Peyer's patch (tissue), 4 donors: Measurements from ENCODE around the gene NFATC3.

Source experiments
- POLR2A ChIP-seq, 2 donors: fragments of 450-650 bp; IDR thresholded peaks; one replicate each; pipeline ENCODE4 v1.5.1; 2017; ENCODE audit warnings: antibody characterized with exemption in 2 of 2, mild to moderate bottlenecking in 2 of 2, moderate library complexity in 2 of 2
- TF ChIP-seq, protein P1 (sequence below), 6 experiments: fragments of 450-650 bp in 4 of 6; fragments of 200-600 bp in 2 of 6; sonication (generic) in 1 of 6; IDR thresholded peaks; one replicate each; pipeline ENCODE4 v1.5.1; 2017 to 2019; ENCODE audit warnings: antibody characterized with exemption in 6 of 6, mild to moderate bottlenecking in 3 of 6, moderate library complexity in 1 of 6

DNA sequence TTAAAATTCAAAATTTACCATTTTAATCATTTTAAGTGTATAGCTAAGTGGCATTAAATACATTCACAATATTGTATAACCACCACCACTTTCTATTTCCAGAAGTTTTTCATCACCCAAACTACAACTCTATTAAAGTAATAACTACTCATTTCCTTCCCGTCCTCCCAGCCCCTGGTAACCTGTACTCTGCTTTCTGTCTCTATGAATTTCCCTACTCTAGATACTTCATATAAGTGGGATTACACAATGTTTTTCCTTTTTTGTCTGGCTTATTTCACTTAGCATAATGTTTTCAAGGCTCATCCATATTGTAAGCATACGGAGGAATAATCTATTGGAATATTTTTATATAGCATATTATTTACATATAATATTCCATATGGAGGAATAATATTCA lies 121.1 kb downstream of the NFATC3 start:
- TF ChIP-seq, protein P1, sequence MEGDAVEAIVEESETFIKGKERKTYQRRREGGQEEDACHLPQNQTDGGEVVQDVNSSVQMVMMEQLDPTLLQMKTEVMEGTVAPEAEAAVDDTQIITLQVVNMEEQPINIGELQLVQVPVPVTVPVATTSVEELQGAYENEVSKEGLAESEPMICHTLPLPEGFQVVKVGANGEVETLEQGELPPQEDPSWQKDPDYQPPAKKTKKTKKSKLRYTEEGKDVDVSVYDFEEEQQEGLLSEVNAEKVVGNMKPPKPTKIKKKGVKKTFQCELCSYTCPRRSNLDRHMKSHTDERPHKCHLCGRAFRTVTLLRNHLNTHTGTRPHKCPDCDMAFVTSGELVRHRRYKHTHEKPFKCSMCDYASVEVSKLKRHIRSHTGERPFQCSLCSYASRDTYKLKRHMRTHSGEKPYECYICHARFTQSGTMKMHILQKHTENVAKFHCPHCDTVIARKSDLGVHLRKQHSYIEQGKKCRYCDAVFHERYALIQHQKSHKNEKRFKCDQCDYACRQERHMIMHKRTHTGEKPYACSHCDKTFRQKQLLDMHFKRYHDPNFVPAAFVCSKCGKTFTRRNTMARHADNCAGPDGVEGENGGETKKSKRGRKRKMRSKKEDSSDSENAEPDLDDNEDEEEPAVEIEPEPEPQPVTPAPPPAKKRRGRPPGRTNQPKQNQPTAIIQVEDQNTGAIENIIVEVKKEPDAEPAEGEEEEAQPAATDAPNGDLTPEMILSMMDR (IDR thresholded peaks at IDR 0.05), result no peak
- TF ChIP-seq POLR2A (IDR thresholded peaks at IDR 0.05), result no peak
